Small intestine (tissue), 7 donors: ENCODE data around the gene PCDHGB1. TPM values are rescaled to one million over a fixed set of nuclear protein-coding genes. Genes with fewer than 3 reads are reported as not detected.
"Not testable (repeated sequence)": the region's sequence is repeated elsewhere in the genome, so short reads cannot be mapped to it uniquely, and the experiment has no call there.

Experiments used
- DNase-seq, 2 donors: peaks; one replicate each; pipeline versions ENCODE4 v3.0.0 to v3.0.0-alpha.2; 2013
- FAIRE-seq: peaks from 2 replicates; lab custom pipeline; 2012; peaks lifted over from hg19 to GRCh38; lab: Jason Lieb, UNC
- H3K27ac ChIP-seq, 3 donors: one replicate each; pipeline ENCODE4 v1.5.1; 2013; ENCODE audit warnings: low read length in 2 of 3, mild to moderate bottlenecking in 2 of 3, control low read depth in 1 of 3, inconsistent platforms in 1 of 3, low read depth in 1 of 3, moderate library complexity in 1 of 3
- H3K27me3 ChIP-seq, 3 donors: one replicate each; pipeline ENCODE4 v1.6.1; 2013; ENCODE audit warnings: low read length in 3 of 3, inconsistent platforms in 1 of 3; ENCODE audit not compliant: control insufficient read depth in 3 of 3, insufficient read depth in 3 of 3
- H3K36me3 ChIP-seq, 3 donors: one replicate each; pipeline ENCODE4 v1.6.1; 2013; ENCODE audit warnings: low read length in 3 of 3, inconsistent platforms in 1 of 3, low read depth in 1 of 3, mild to moderate bottlenecking in 1 of 3, moderate library complexity in 1 of 3; ENCODE audit not compliant: control insufficient read depth in 3 of 3, insufficient read depth in 2 of 3
- H3K4me1 ChIP-seq, 3 donors: one replicate each; pipeline ENCODE4 v1.6.1; 2013; ENCODE audit warnings: low read length in 2 of 3, inconsistent platforms in 1 of 3, low read depth in 1 of 3, mild to moderate bottlenecking in 1 of 3, moderate library complexity in 1 of 3; ENCODE audit not compliant: control insufficient read depth in 3 of 3, insufficient read depth in 2 of 3
- H3K4me3 ChIP-seq, 3 donors: one replicate each; pipeline ENCODE4 v1.5.1; 2013; ENCODE audit warnings: low read length in 3 of 3, control low read depth in 1 of 3, inconsistent platforms in 1 of 3, low read depth in 1 of 3, mild to moderate bottlenecking in 1 of 3, moderate library complexity in 1 of 3
- H3K9me3 ChIP-seq, 2 donors: one replicate each; pipeline ENCODE4 v1.6.1; 2013; ENCODE audit warnings: low read depth in 1 of 2, low read length in 1 of 2; ENCODE audit not compliant: control insufficient read depth in 2 of 2, insufficient read depth in 1 of 2
- WGBS, 3 donors: extraction: QIAGEN DNeasy Blood & Tissue Kit; methylation state at CpG; one replicate each; pipeline ENCODE4 v1.1.7; 2013; 5-methylcytosine and 5-hydroxymethylcytosine counted together
- polyA plus RNA-seq, 4 donors: library from polyadenylated mRNA; stranded (reverse) in 3 of 4; unstranded in 1 of 4; fragments of 200-250 nt in 3 of 4; fragments of 120-200 nt in 1 of 4; gene quantifications; one replicate each; pipeline versions ENCODE4 v1.2.1 to v1.2.3, GENCODE V29; 2013
- donor health status: healthy with polysubstance abuse.
- donor health status: control.
- donor health status: control.
- donor health status: Bipolar disorder and iron deficiency.
- donor health status: healthy.

Gene PCDHGB1
- polyA plus RNA-seq, 4 donors: 0.19 to 0.21 TPM; not detected in 2

GRCh38 chr5:141397756-141398551, 48.1 kb downstream of the PCDHGB1 start, which contains the start of gene PCDHGB5:
Gene PCDHGB5, plus strand, starts transcription at chr5:141397947. Its CDS starts 181 bp downstream, at chr5:141398128.
- not testable (repeated sequence) for H3K36me3 ChIP-seq, FAIRE-seq, H3K4me1 ChIP-seq, H3K27ac ChIP-seq
- WGBS, 3 donors: 7 to 19% (median 17%) methylated on average over 23 to 25 of the region's 43 CpGs
- peak; percentile 35 to 37 for DNase-seq
- peaks cover 0 to 51% of the 10 kb centered on the region in 2 donors for H3K9me3 ChIP-seq
- peaks cover 0 to 35% (median 23%) of the 10 kb centered on the region in 3 donors for H3K27me3 ChIP-seq
- H3K4me3 ChIP-seq: peak within 1 kb of the TSS in 2 of 3 donors; percentile 22 to 26

- Histone ChIP-seq H3K27me3 (peaks cover 0 to 38% (median 25%) of the 10 kb centered on the region in 3 donors), H3K9me3 (peaks cover 0 to 51% of the 10 kb centered on the region in 2 donors), H3K27ac (no peak overlapping the region), H3K4me1 (no peaks in the 10 kb centered on the region), H3K36me3 (no peaks in the 10 kb centered on the region), H3K4me3 (no peak overlapping the region)
- 30 to 39% (median 31%) methylated on average over 15 of the region's 15 CpGs for WGBS, 3 donors
- DNase-seq (no peak), FAIRE-seq (no peak)
These were observed 48.7 kb downstream of the PCDHGB1 start for GRCh38 chr5:141398608-141399007.

GRCh38 chr5:141399555-141400258, 49.8 kb downstream of the PCDHGB1 start:
- Histone ChIP-seq H3K27me3 (peaks cover 0 to 43% (median 25%) of the 10 kb centered on the region in 3 donors), H3K9me3 (peaks cover 0 to 53% of the 10 kb centered on the region in 2 donors), H3K4me1 (no peaks in the 10 kb centered on the region), H3K36me3 (no peaks in the 10 kb centered on the region), H3K27ac (no peak overlapping the region), H3K4me3 (no peak overlapping the region)
- 30 to 58% (median 54%) methylated on average over 59 to 61 of the region's 61 CpGs for WGBS, 3 donors
- FAIRE-seq (no peak), DNase-seq (no peak)

Other genes starting within 250 kb of the PCDHGB1 start
- gene PCDHB3, start 249.6 kb upstream of the PCDHGB1 start, polyA plus RNA-seq: under 1 TPM in 2 of 4 donors, not detected in 2; 0.31 to 0.68 TPM
- gene PCDHB4, start 228.3 kb upstream of the PCDHGB1 start, polyA plus RNA-seq: under 1 TPM in 2 of 4 donors, not detected in 2; 0.64 to 0.96 TPM
- gene PCDHB5, start 214.9 kb upstream of the PCDHGB1 start, polyA plus RNA-seq: under 1 TPM in 2 of 4 donors, not detected in 2; 0.91 to 0.99 TPM
- gene PCDHB6, start 200.0 kb upstream of the PCDHGB1 start, polyA plus RNA-seq: under 1 TPM in 2 of 4 donors, not detected in 2; 0.13 to 0.52 TPM
- 1 to 10 TPM in 1 of 4 donors, under 1 TPM in 2, not detected in 1; 0.27 to 1.1 (median 0.36) TPM for gene PCDHB7, start 177.5 kb upstream of the PCDHGB1 start, polyA plus RNA-seq
- gene PCDHB8, start 172.3 kb upstream of the PCDHGB1 start, polyA plus RNA-seq: under 1 TPM in 2 of 4 donors, not detected in 2; 0.18 to 0.49 TPM
- under 1 TPM in 2 of 4 donors, not detected in 2; 0.37 to 0.65 TPM for gene PCDHB16, start 167.7 kb upstream of the PCDHGB1 start, polyA plus RNA-seq
- under 1 TPM in 2 of 4 donors, not detected in 2; 0.34 to 0.44 TPM for gene PCDHB9, start 162.9 kb upstream of the PCDHGB1 start, polyA plus RNA-seq
- 1 to 10 TPM in 2 of 4 donors, not detected in 2; 1.1 to 1.3 TPM for gene PCDHB10, start 157.7 kb upstream of the PCDHGB1 start, polyA plus RNA-seq
- under 1 TPM in 2 of 4 donors, not detected in 2; 0.27 to 0.65 TPM for gene PCDHB11, start 150.5 kb upstream of the PCDHGB1 start, polyA plus RNA-seq
- under 1 TPM in 2 of 4 donors, not detected in 2; 0.46 to 0.71 TPM for gene PCDHB12, start 141.4 kb upstream of the PCDHGB1 start, polyA plus RNA-seq
- gene PCDHB13, start 136.2 kb upstream of the PCDHGB1 start, polyA plus RNA-seq: under 1 TPM in 2 of 4 donors, not detected in 2; 0.49 to 0.71 TPM
- 1 to 10 TPM in 1 of 4 donors, under 1 TPM in 1, not detected in 2; 0.81 to 1.5 TPM for gene PCDHB14, start 126.8 kb upstream of the PCDHGB1 start, polyA plus RNA-seq
- 1 to 10 TPM in 2 of 4 donors, under 1 TPM in 2; 0.22 to 1.7 (median 0.65) TPM for gene PCDHB15, start 104.7 kb upstream of the PCDHGB1 start, polyA plus RNA-seq
- under 1 TPM in 3 of 4 donors, not detected in 1; 0.12 to 0.45 (median 0.15) TPM for gene SLC25A2, start 46.0 kb upstream of the PCDHGB1 start, polyA plus RNA-seq
- gene TAF7, start 29.3 kb upstream of the PCDHGB1 start, polyA plus RNA-seq: 10 to 100 TPM; 58.8 to 91.9 (median 66.1) TPM
- gene PCDHGA1, start 19.6 kb upstream of the PCDHGB1 start, polyA plus RNA-seq: under 1 TPM in 3 of 4 donors, not detected in 1; 0.10 to 0.27 (median 0.13) TPM
- under 1 TPM in 3 of 4 donors, not detected in 1; 0.27 to 0.81 (median 0.64) TPM for gene PCDHGA2, start 11.3 kb upstream of the PCDHGB1 start, polyA plus RNA-seq
- under 1 TPM in 2 of 4 donors, not detected in 2; 0.24 to 0.49 TPM for gene PCDHGA3, start 6.3 kb upstream of the PCDHGB1 start, polyA plus RNA-seq
- gene PCDHGA4, start 4.9 kb downstream of the PCDHGB1 start, polyA plus RNA-seq: under 1 TPM in 2 of 4 donors, not detected in 2; 0.31 to 0.43 TPM
- under 1 TPM in 2 of 4 donors, not detected in 2; 0.37 to 0.68 TPM for gene PCDHGB2, start 9.9 kb downstream of the PCDHGB1 start, polyA plus RNA-seq
- gene PCDHGA5, start 14.1 kb downstream of the PCDHGB1 start, polyA plus RNA-seq: under 1 TPM in 2 of 4 donors, not detected in 2; 0.43 to 0.68 TPM
- gene PCDHGB3, start 20.1 kb downstream of the PCDHGB1 start, polyA plus RNA-seq: under 1 TPM in 2 of 4 donors, not detected in 2; 0.31 to 0.43 TPM
- 1 to 10 TPM in 1 of 4 donors, under 1 TPM in 1, not detected in 2; 0.72 to 1.0 TPM for gene PCDHGA6, start 23.8 kb downstream of the PCDHGB1 start, polyA plus RNA-seq
- under 1 TPM in 2 of 4 donors, not detected in 2; 0.30 to 0.32 TPM for gene PCDHGA7, start 32.6 kb downstream of the PCDHGB1 start, polyA plus RNA-seq
- under 1 TPM in 2 of 4 donors, not detected in 2; 0.75 to 0.77 TPM for gene PCDHGB4, start 37.6 kb downstream of the PCDHGB1 start, polyA plus RNA-seq
- under 1 TPM in 2 of 4 donors, not detected in 2; 0.10 to 0.15 TPM for gene PCDHGA8, start 42.5 kb downstream of the PCDHGB1 start, polyA plus RNA-seq
- 1 to 10 TPM in 2 of 4 donors, under 1 TPM in 1, not detected in 1; 0.27 to 1.6 (median 1.2) TPM for gene PCDHGB5, start 47.8 kb downstream of the PCDHGB1 start, polyA plus RNA-seq
- gene PCDHGA9, start 52.7 kb downstream of the PCDHGB1 start, polyA plus RNA-seq: 1 to 10 TPM in 1 of 4 donors, under 1 TPM in 1, not detected in 2; 0.75 to 1.0 TPM
- 1 to 10 TPM in 2 of 4 donors, not detected in 2; 1.3 to 1.4 TPM for gene PCDHGB6, start 57.9 kb downstream of the PCDHGB1 start, polyA plus RNA-seq
- 1 to 10 TPM in 2 of 4 donors, under 1 TPM in 1, not detected in 1; 0.27 to 2.2 (median 1.2) TPM for gene PCDHGA10, start 62.9 kb downstream of the PCDHGB1 start, polyA plus RNA-seq
- 1 to 10 TPM in 2 of 4 donors, not detected in 2; 1.8 to 2.8 TPM for gene PCDHGB7, start 67.6 kb downstream of the PCDHGB1 start, polyA plus RNA-seq
- gene PCDHGA11, start 71.0 kb downstream of the PCDHGB1 start, polyA plus RNA-seq: 1 to 10 TPM in 1 of 4 donors, under 1 TPM in 1, not detected in 2; 0.81 to 1.0 TPM
- gene PCDHGA12, start 80.4 kb downstream of the PCDHGB1 start, polyA plus RNA-seq: 1 to 10 TPM in 1 of 4 donors, under 1 TPM in 2, not detected in 1; 0.41 to 1.5 (median 0.54) TPM
- gene PCDHGC3, start 125.9 kb downstream of the PCDHGB1 start, polyA plus RNA-seq: 10 to 100 TPM in 2 of 4 donors, 1 to 10 TPM in 2; 2.5 to 33.3 (median 8.9) TPM
- under 1 TPM in 2 of 4 donors, not detected in 2; 0.34 TPM for gene PCDHGC4, start 134.9 kb downstream of the PCDHGB1 start, polyA plus RNA-seq
- under 1 TPM in 2 of 4 donors, not detected in 2; 0.07 to 0.18 TPM for gene PCDHGC5, start 139.0 kb downstream of the PCDHGB1 start, polyA plus RNA-seq